GM18507 (cell line): Measurements from ENCODE around the gene RBM17.
"Not testable (repeated sequence)": the region's sequence is repeated elsewhere in the genome, so short reads cannot be mapped to it uniquely, and the experiment has no call there.

ENCODE experiments used
- DNase-seq: peaks from one replicate; pipeline ENCODE4 v3.0.0; 2011; ENCODE audit warnings: low read depth; ENCODE audit not compliant: insufficient read length; ENCODE audit errors: extremely low spot score
- FAIRE-seq: peaks from 2 replicates; lab custom pipeline; 2011; peaks lifted over from hg19 to GRCh38; lab: Jason Lieb, UNC

RBM17 gene

DNA sequence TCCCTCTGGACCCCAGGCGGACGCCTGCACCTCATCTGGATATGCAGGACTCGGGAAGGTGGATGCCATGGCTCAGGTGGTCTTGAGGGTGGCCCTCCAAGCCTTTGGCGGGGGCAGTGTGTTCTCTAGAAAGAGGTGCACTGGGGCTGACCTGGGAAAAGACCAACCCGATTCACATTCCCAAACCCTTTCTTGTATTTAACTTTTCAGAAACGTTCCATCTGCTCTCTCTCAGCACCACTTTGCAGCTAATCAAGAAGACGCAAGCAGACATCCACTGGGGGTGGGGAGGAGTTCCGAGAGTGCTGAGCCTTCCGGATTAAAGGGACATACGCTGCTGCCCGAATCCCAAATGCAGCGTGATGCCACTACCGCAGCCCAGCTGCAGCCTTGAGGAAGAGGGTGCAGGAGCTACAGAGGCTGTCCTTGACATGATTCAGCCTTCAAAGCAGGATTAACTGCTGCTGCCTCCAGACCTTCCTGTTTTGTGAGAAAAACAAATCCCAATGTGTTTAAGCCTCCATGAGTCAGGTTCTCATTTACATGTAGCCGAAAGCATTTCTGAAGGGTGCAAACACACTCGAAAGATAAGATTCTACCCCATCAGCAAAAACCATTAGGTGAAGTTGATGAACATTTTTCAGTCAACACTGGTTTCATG, 39.9 kb downstream of the RBM17 start:
- FAIRE-seq (no peak), DNase-seq (no peak)

DNA sequence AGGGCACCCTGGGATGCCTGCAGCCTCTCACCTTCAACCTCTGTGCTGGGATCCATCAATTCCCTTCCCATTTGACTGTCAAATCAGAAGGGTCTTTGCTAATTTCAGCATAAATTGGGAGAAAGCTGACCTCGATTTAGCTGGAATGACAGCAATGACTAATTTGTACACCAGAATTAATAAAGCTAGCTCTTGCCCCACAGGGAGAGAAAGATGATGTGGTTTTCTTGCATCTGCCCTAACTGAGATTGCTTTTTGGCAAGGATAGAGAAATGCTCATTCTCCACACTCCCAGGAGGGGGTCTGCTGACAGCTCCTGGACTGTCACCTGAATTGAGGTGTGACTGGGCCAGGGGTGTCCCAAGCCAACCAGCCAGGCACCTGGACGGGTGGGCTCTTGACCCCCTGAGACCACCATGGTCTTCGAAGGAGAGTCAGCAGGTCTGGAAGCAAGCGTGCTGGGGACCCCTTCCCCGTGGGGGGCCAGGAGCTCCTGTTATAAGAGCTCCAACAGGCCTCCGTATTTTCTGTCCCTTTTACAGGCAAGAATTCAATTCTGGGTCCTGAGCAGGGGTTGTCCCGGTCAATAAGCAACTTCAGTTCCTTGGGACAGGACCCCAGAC, 42.1 kb downstream of the RBM17 start:
- FAIRE-seq = no peak

GRCh38 chr10:6133331-6134098, 44.7 kb downstream of the RBM17 start:
- DNase-seq (no peak), FAIRE-seq (no peak)

More for the DNA sequence above, 42.1 kb downstream of the RBM17 start:
- no peak for DNase-seq

- FAIRE-seq (no peak), DNase-seq (no peak)
Observed at GRCh38 chr10:6134099-6134823, 45.4 kb downstream of the RBM17 start.

GRCh38 chr10:6135039-6135438, 46.2 kb downstream of the RBM17 start:
- DNase-seq (no peak), FAIRE-seq (peak; percentile 41)

DNA sequence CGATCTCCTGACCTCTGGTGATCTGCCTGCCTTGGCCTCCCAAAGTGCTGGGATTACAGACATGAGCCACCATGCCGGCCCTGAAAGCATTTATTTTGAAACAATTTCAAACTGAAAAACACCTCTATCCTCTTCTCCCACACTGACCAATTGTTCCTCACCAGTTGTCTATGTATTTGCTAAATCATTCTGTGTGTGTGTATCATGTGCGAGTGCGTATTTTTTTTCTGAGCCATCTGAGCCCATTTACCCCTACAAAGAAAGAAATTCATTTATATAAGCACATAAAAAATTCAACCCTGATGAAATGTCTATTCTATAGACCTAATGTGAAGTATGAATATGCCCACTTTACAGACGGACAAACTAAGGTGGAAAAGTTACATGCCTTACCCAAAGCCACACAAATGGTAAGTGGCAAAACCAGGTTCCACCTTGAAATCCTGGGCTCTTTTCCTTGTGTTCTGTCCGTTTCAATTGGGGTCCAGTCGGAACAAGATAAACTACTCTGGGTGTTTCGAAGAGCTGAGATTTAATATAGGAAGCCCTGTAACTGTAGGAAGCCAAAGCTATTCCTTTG, 46.8 kb downstream of the RBM17 start:
- FAIRE-seq (no peak), DNase-seq (no peak)

GRCh38 chr10:6136215-6137201, 47.7 kb downstream of the RBM17 start:
- FAIRE-seq = peak; percentile 83
- no peak for DNase-seq

DNA sequence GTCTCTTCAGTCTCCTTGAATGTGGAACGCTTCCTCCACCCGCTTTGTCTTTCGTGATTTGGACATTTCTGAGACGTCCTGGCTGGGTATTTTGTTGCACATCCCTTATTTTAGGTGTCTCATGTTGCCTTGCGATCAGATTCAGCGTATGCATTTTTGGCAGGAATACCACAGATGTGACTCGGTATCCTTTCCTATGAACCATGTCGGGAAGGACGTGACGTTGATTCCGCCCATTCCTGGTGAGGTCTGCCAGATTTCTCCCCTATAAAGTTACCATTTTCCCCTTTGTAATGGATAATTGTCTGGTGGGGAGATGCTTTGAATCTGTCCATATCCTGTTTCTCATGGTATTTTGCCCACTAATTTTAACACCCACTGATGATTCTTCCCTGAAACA, 49.6 kb downstream of the RBM17 start:
- DNase-seq (no peak), FAIRE-seq (no peak)

- DNase-seq = no peak
- no peak for FAIRE-seq
Observed at GRCh38 chr10:6139470-6139869, 50.6 kb downstream of the RBM17 start.

GRCh38 chr10:6140141-6140841, 51.5 kb downstream of the RBM17 start:
- FAIRE-seq = no peak

DNA sequence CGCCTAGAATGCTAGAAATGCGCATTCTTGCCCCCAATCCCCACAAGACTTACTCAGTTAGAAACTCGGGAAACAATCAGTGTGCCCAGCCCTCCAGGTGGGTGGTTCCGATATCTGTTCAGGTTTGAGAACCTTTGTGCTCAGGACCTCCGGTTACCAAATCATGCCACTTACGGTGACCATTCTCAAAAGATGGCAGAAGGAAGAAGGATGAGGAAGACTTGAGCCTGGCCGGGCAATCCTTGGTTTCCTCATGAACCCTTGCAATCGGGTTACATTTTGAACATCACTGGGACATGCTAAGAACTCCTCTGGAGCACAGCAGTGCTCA, 52.1 kb downstream of the RBM17 start:
- FAIRE-seq = no peak

More at GRCh38 chr10:6140141-6140841, 51.5 kb downstream of the RBM17 start:
- DNase-seq = no peak

DNA sequence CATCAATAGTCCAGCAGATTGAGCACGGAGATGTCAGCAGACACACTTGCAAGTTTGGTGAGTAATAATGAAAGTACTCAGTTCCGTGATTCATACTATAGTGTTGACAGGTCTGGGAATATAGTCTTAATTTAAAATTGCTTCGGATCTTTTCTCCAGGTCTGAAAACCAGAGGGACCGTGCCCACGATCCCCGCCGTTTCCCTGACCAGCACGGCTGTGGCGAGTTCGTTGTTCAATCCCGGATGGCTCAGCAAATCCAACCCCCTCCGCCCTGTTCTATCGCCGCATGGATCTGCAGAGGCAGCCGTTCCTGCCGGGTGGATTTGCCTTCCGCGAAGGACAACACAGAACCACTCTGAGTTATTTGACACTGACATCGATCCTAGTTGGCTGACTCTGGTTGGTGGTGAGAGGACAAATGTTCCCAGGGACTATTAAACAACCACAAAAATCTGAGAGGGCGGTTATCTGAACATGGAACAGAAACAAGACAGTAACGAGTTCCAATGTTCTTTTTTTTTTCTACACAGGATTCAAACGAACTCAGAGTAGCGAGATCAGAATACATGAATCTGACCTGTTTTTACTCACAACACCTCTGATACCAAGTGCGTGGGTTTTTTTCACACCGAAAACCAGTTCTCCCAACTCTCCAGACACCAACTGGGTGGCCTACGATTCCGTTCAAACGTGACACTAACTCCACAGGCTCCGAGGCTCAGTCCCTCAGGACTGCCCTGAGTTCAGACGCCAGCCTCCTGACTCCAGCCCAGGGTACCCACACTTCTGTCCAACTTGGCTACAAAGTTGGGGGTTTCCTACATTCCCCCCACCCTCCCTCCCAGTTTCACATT, 52.7 kb downstream of the RBM17 start:
- DNase-seq (no peak), FAIRE-seq (peak; percentile 87)

More for the DNA sequence above, 52.1 kb downstream of the RBM17 start:
- no peak for DNase-seq

- not testable (repeated sequence) for FAIRE-seq, DNase-seq
Observed at GRCh38 chr10:6142186-6142585, 53.4 kb downstream of the RBM17 start.

DNA sequence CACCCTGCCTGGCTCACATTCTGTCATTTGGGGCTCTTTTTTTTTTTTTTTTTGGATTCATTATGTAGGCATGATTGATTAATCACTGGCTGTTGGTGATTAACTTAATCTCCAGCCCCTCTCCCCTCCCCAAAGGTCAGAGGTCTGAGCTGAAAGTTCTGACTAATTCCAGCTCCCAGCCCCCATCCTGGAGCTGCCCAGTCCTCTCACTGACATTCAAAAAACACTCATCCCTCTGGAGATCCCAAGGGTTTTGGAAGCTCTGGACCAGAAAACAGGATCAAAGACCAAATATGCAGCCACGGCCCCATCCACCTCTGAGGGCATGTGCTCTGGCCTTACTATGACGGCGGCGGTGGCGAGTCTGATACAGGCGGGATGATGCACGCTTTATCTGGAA, 53.8 kb downstream of the RBM17 start:
- FAIRE-seq = no peak
- no peak for DNase-seq

GRCh38 chr10:6143181-6143580, 54.3 kb downstream of the RBM17 start:
- no peak for FAIRE-seq
- no peak for DNase-seq

DNA sequence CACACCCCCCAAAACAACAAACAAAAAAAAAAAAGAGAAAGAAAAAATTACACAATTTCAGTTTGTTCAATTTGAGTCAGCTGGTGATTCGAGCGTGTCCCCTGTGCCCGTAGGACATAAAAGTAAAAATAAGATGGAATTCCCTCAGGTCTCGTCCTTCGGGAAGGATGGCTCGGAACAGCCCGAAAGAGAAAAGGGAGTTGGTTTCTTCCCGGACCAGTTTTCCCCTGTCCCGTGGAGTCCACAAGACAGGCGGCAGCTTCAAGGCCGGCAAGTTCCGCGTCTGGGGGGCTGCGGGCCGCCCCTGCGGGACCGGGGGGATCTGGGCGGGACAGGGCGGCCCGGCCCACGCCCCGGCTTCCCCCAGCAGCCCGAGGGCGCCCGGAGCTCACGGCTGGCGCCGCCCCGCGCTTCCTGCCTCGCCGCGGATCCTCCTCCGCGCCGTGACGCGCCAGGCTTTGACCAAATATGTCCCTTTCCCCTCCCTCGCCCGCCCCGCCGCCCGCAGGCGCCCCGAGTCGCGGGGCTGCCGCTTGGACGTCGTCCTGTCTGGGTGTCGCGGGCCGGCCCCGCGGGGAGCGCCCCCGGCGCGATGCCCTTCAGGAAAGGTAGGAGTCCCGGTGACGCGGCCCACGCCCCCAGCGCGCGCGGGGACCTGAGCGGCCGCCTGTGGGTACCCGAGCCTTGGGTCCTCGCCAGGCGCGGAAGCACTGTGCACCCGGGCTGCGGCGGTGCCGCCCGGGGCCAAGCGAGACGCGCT, 55.8 kb downstream of the RBM17 start:
- DNase-seq (no peak), FAIRE-seq (peak; percentile 86)
